HCT116 (cell line): ENCODE measurements around the gene RNF31.

ENCODE experiments used
- EZH2 ChIP-seq: fragments of 200-600 bp; sonication (generic); IDR thresholded peaks from 2 replicates; pipeline ENCODE4 v1.6.1; 2017; ENCODE audit warnings: antibody characterized with exemption, mixed run types
- EZH2phosphoT487 ChIP-seq: fragments of 200-600 bp; IDR thresholded peaks from 2 replicates; pipeline ENCODE4 v1.6.1; 2018; ENCODE audit warnings: antibody characterized with exemption, borderline replicate concordance
- JUND ChIP-seq: IDR thresholded peaks from 2 replicates; pipeline ENCODE4 v1.6.1; 2012
- POLR2A ChIP-seq: IDR thresholded peaks from 2 replicates; pipeline ENCODE4 v1.7.0; 2011; ENCODE audit warnings: borderline replicate concordance; ENCODE audit not compliant: insufficient read depth, insufficient read length; ENCODE audit errors: extremely low read depth
- POLR2AphosphoS5 ChIP-seq: IDR thresholded peaks from 2 replicates; pipeline ENCODE4 v1.6.1; 2011; ENCODE audit warnings: mild to moderate bottlenecking, low read depth, low read length, moderate library complexity
- SP1 ChIP-seq: IDR thresholded peaks from 2 replicates; pipeline ENCODE4 v1.6.1; 2012; ENCODE audit warnings: low read depth
- YY1 ChIP-seq: IDR thresholded peaks from 2 replicates; pipeline ENCODE4 v1.6.1; 2011; ENCODE audit warnings: low read length, low read depth, moderate library complexity, mild to moderate bottlenecking; ENCODE audit not compliant: insufficient replicate concordance; ENCODE audit errors: extremely low read depth
- ZNF274 ChIP-seq: fragments of 200-500 bp; sonication (Bioruptor generic); IDR thresholded peaks from 2 replicates; pipeline ENCODE4 v1.6.1; 2014; ENCODE audit warnings: mild to moderate bottlenecking, low read depth, low read length, inconsistent platforms
- TF ChIP-seq, protein P1 (sequence below), 3 experiments: fragments of 200-600 bp in 1 of 3; sonication (generic) in 1 of 3; IDR thresholded peaks in 2 of 3; conservative IDR thresholded peaks in 1 of 3; 2 replicates each; pipeline ENCODE4 v1.5.1; 2012 to 2017; ENCODE audit warnings: low read depth in 2 of 3, low read length in 2 of 3, antibody characterized with exemption in 1 of 3, borderline replicate concordance in 1 of 3, control low read depth in 1 of 3, mild to moderate bottlenecking in 1 of 3, mixed read lengths in 1 of 3, mixed run types in 1 of 3, moderate library complexity in 1 of 3; ENCODE audit not compliant: insufficient read depth in 1 of 3
- TF ChIP-seq, protein P2 (sequence below): IDR thresholded peaks from 2 replicates; pipeline ENCODE4 v1.6.1; 2012; ENCODE audit warnings: low read depth
- TF ChIP-seq, protein P3 (sequence below): IDR thresholded peaks from 2 replicates; pipeline ENCODE4 v1.6.1; 2012
- TF ChIP-seq, protein P4 (sequence below): IDR thresholded peaks from 2 replicates; pipeline ENCODE4 v1.6.1; 2012

DNA sequence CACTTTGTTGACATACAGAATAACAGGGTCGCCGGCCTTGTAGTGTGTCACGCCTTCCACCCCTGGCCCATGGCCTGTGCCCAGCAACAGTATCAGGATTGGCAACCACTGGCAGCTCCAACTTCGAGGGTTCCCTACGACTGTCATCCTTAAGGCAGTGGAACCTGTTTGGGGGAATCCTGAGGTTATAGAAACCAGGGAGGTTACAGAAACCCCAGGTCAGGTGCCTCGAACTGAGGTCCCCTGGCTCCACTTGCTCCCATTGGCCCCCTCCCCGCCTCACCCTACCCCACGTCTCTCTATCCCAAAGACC is 47.5 kb downstream of the RNF31 start:
- no peak for TF ChIP-seq POLR2AphosphoS5
- no peak for TF ChIP-seq SP1
- TF ChIP-seq, protein P1, sequence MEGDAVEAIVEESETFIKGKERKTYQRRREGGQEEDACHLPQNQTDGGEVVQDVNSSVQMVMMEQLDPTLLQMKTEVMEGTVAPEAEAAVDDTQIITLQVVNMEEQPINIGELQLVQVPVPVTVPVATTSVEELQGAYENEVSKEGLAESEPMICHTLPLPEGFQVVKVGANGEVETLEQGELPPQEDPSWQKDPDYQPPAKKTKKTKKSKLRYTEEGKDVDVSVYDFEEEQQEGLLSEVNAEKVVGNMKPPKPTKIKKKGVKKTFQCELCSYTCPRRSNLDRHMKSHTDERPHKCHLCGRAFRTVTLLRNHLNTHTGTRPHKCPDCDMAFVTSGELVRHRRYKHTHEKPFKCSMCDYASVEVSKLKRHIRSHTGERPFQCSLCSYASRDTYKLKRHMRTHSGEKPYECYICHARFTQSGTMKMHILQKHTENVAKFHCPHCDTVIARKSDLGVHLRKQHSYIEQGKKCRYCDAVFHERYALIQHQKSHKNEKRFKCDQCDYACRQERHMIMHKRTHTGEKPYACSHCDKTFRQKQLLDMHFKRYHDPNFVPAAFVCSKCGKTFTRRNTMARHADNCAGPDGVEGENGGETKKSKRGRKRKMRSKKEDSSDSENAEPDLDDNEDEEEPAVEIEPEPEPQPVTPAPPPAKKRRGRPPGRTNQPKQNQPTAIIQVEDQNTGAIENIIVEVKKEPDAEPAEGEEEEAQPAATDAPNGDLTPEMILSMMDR (IDR thresholded peaks at IDR 0.05 in 2 of 3, conservative IDR thresholded peaks at IDR 0.05 in 1 of 3; ENCODE audit: borderline replicate concordance in 1 of 3, insufficient read depth in 1 of 3, low read depth in 2 of 3, low read length in 2 of 3): no peak
- no peak for TF ChIP-seq ZNF274
- no peak for TF ChIP-seq POLR2A
- TF ChIP-seq YY1: no peak
- TF ChIP-seq, protein P2, sequence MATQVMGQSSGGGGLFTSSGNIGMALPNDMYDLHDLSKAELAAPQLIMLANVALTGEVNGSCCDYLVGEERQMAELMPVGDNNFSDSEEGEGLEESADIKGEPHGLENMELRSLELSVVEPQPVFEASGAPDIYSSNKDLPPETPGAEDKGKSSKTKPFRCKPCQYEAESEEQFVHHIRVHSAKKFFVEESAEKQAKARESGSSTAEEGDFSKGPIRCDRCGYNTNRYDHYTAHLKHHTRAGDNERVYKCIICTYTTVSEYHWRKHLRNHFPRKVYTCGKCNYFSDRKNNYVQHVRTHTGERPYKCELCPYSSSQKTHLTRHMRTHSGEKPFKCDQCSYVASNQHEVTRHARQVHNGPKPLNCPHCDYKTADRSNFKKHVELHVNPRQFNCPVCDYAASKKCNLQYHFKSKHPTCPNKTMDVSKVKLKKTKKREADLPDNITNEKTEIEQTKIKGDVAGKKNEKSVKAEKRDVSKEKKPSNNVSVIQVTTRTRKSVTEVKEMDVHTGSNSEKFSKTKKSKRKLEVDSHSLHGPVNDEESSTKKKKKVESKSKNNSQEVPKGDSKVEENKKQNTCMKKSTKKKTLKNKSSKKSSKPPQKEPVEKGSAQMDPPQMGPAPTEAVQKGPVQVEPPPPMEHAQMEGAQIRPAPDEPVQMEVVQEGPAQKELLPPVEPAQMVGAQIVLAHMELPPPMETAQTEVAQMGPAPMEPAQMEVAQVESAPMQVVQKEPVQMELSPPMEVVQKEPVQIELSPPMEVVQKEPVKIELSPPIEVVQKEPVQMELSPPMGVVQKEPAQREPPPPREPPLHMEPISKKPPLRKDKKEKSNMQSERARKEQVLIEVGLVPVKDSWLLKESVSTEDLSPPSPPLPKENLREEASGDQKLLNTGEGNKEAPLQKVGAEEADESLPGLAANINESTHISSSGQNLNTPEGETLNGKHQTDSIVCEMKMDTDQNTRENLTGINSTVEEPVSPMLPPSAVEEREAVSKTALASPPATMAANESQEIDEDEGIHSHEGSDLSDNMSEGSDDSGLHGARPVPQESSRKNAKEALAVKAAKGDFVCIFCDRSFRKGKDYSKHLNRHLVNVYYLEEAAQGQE: no peak
- TF ChIP-seq, protein P3, sequence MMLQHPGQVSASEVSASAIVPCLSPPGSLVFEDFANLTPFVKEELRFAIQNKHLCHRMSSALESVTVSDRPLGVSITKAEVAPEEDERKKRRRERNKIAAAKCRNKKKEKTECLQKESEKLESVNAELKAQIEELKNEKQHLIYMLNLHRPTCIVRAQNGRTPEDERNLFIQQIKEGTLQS: no peak
- TF ChIP-seq EZH2: no peak
- no peak for TF ChIP-seq EZH2phosphoT487
- TF ChIP-seq, protein P4, sequence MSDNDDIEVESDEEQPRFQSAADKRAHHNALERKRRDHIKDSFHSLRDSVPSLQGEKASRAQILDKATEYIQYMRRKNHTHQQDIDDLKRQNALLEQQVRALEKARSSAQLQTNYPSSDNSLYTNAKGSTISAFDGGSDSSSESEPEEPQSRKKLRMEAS: no peak
- no peak for TF ChIP-seq JUND
